Mucosa of gallbladder (tissue), 1 donor: Measurements from ENCODE around the gene CLCN2. TPM values are rescaled to one million over a fixed set of nuclear protein-coding genes. Genes with fewer than 3 reads are reported as not detected.

Source experiments
- DNase-seq: peaks from one replicate; pipeline ENCODE4 v3.0.0-alpha.2; 2020; ENCODE audit warnings: low spot score
- total RNA-seq: library from RNA; stranded (reverse); gene quantifications from one replicate; pipeline ENCODE4 v1.2.1, GENCODE V29; 2021
- donor health status: DM: no; HTN: no; CAD: no.

Gene CLCN2
- total RNA-seq, 1 donor from 2014 or later = 104 TPM

- no peak for DNase-seq
These were observed 64.8 kb downstream of the CLCN2 start for GRCh38 chr3:184296616-184297015.

Other genes starting within 250 kb of the CLCN2 start
- gene EIF2B5, start 226.2 kb downstream of the CLCN2 start, total RNA-seq = 35.5 TPM
- gene DVL3, start 206.2 kb downstream of the CLCN2 start, total RNA-seq = 99.2 TPM
- gene AP2M1, start 186.8 kb downstream of the CLCN2 start, total RNA-seq = 322 TPM
- 77.4 TPM for gene ABCF3, start 175.4 kb downstream of the CLCN2 start, total RNA-seq
- not detected for gene VWA5B2, start 132.0 kb downstream of the CLCN2 start, total RNA-seq
- gene ALG3, start 112.6 kb downstream of the CLCN2 start, total RNA-seq = 44.7 TPM
- 3.2 TPM for gene EEF1AKMT4, start 111.9 kb downstream of the CLCN2 start, total RNA-seq
- gene CAMK2N2, start 100.1 kb downstream of the CLCN2 start, total RNA-seq = 0.40 TPM
- 0.14 TPM for gene ECE2, start 85.6 kb downstream of the CLCN2 start, total RNA-seq
- gene PSMD2, start 62.4 kb downstream of the CLCN2 start, total RNA-seq = 174 TPM
- 330 TPM for gene EIF4G1, start 47.0 kb downstream of the CLCN2 start, total RNA-seq
- gene FAM131A, start 24.0 kb downstream of the CLCN2 start, total RNA-seq = 41.5 TPM
- gene POLR2H, start 105 bp upstream of the CLCN2 start, total RNA-seq = 107 TPM
- gene THPO, start 16.6 kb upstream of the CLCN2 start, total RNA-seq = 0.29 TPM
- gene CHRD, start 18.4 kb upstream of the CLCN2 start, total RNA-seq = 6.5 TPM
- gene EPHB3, start 200.2 kb upstream of the CLCN2 start, total RNA-seq = 10.2 TPM